Measurements from ENCODE around the gene MTCL1.

Gene MTCL1

GRCh38 chr18:8863427-8863826 lies 158.1 kb downstream of the MTCL1 start:
- DNase-seq (ENCODE audit: low spot score), result no peak
- Histone ChIP-seq H3K4me3 (no peak overlapping the region), H3K27ac (no peak overlapping the region)
- no peak for TF ChIP-seq CTCF (IDR thresholded peaks at IDR 0.05)

GRCh38 chr18:8865934-8866333 lies 160.6 kb downstream of the MTCL1 start:
- no peak overlapping the region for H3K4me3 ChIP-seq
- TF ChIP-seq CTCF (IDR thresholded peaks at IDR 0.05), result no peak

DNA sequence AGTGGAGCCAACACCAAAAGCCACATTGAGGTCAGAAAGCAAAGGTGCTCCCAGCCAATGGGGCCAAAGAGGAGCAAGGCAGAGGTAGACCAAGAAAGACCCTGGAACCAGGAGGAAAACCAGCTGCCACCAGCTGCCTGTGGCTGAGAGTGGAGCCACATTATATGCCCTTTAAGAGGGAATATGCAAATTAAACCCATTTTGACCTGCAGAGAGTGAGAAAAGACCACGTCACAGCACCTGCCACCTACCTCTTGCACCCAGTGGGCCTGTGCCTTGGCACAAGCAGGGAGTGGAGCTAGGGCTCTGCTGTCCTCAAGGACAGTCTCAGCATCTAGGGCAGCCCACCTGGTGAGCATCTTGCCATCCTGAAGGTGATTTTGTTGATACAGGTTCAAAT lies 161.3 kb downstream of the MTCL1 start:
- TF ChIP-seq CTCF (IDR thresholded peaks at IDR 0.05), result no peak
- no peak overlapping the region for H3K4me3 ChIP-seq
- H3K27ac ChIP-seq, result no peak overlapping the region
- DNase-seq (ENCODE audit: low spot score), result no peak

More at GRCh38 chr18:8865934-8866333, 160.6 kb downstream of the MTCL1 start:
- DNase-seq (ENCODE audit: low spot score), result no peak
- no peak overlapping the region for H3K27ac ChIP-seq

DNA sequence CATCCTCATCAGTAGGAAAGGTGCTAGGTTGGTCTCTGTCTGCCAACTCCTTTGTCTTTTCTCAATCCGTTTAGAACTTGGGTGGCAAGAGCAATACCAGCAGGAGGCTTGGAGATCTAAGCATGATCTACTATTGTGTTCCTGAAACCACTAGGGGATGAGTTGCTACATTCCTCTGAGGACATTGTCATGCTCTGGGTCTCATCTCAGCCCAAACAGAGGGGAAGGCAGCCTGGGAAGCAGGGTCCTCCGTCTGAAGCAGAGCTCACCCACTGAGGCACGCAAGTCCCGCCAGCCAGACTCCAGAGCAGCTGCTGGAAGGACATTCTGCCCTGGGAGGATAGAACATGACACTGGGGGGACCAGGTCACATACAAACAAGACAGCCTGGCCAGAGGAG lies 162.9 kb downstream of the MTCL1 start:
- Histone ChIP-seq H3K4me3 (no peak overlapping the region), H3K27ac (no peak overlapping the region)
- no peak for DNase-seq (ENCODE audit: low spot score)
- TF ChIP-seq CTCF (IDR thresholded peaks at IDR 0.05), result no peak

DNA sequence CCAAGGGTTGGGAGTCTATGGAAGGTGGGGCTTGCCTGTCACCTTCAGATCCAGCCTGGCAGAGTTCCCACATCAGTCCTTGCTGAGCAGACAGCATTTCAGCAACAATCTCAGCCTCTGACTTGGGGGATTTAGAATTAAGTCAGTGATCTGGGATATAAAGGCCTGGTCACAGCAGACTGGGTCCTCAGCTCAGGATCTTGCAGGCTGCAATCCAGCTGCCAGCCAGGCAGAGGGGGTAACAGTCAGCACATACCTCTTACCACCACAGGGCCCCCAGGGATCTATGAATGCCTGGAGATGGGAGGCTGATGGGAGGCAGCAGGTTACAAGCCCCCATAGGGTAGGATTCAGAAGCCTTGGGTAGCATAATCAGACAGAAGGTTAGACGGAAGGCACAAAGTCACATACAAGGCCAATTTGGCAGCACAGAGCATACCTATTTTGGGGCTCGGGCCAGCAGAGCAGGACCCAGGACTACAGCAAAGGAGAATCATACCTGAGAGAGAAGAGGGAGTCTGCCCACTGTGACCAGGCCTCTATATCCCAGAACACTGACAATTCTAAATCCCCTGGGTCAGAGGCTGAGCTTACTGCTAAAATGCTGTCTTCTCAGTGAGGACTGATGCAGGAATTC lies 163.5 kb downstream of the MTCL1 start:
- H3K27ac ChIP-seq, result no peak overlapping the region
- no peak for TF ChIP-seq CTCF (IDR thresholded peaks at IDR 0.05)
- no peak for DNase-seq (ENCODE audit: low spot score)
- no peak overlapping the region for H3K4me3 ChIP-seq

GRCh38 chr18:8869696-8870095 lies 164.3 kb downstream of the MTCL1 start:
- DNase-seq (ENCODE audit: low spot score), result no peak
- H3K4me3 ChIP-seq, result no peak overlapping the region
- TF ChIP-seq CTCF (IDR thresholded peaks at IDR 0.05), result no peak
- no peak overlapping the region for H3K27ac ChIP-seq

DNA sequence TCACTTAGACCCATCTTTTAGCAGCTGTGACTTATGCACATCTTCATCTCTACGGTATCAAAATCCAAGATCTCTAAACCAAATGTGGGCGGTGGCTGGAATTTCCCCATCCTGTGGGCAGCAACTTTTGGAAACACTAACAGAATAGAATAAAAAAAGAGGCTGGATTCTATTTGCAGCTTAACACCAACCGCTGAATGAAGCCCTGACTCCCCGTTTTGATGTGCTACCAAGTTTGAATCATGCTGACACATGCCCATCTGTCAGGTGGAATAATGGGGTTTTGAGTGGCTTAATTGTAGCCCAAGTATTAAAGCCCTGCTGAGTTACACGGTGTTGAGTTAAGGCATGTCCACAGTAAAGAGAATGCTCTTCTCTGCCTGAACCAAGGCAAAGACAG lies 165.2 kb downstream of the MTCL1 start:
- H3K27ac ChIP-seq, result no peak overlapping the region
- no peak for DNase-seq (ENCODE audit: low spot score)
- TF ChIP-seq CTCF (IDR thresholded peaks at IDR 0.05), result no peak

More for the DNA sequence above, 165.2 kb downstream of the MTCL1 start:
- H3K4me3 ChIP-seq, result no peak overlapping the region

Data from coronary artery (tissue), 2 donors.